Esophagus squamous epithelium (tissue), 5 donors: ENCODE measurements around the gene GPR83. TPM values are rescaled to one million over a fixed set of nuclear protein-coding genes. Genes with fewer than 3 reads are reported as not detected.

ENCODE experiments used
- DNase-seq: peaks from one replicate; lab custom pipeline; 2025; lab: John Stamatoyannopoulos, UW
- H3K27ac ChIP-seq, 4 donors: fragments of 200-600 bp; sonication (generic); one replicate each; pipeline ENCODE4 v1.5.1; 2016 to 2019; ENCODE audit warnings: mild to moderate bottlenecking in 1 of 4
- H3K27me3 ChIP-seq, 4 donors: fragments of 200-600 bp; sonication (generic); 1 replicate in 3 of 4; 2 replicates in 1 of 4; pipeline versions ENCODE4 v1.5.1 to v1.6.0; 2017 to 2021; ENCODE audit warnings: antibody characterized with exemption in 1 of 4
- H3K36me3 ChIP-seq, 3 donors: fragments of 200-600 bp; sonication (generic); one replicate each; pipeline ENCODE4 v1.5.1; 2016 to 2019
- H3K4me1 ChIP-seq, 3 donors: fragments of 200-600 bp; sonication (generic); one replicate each; pipeline ENCODE4 v1.5.1; 2017 to 2019
- H3K4me3 ChIP-seq, 4 donors: fragments of 200-600 bp; sonication (generic); 1 replicate in 3 of 4; 2 replicates in 1 of 4; pipeline ENCODE4 v1.5.1; 2016 to 2019; ENCODE audit warnings: mild to moderate bottlenecking in 2 of 4, moderate library complexity in 1 of 4
- H3K9me3 ChIP-seq, 3 donors: fragments of 200-600 bp; sonication (generic); one replicate each; pipeline ENCODE4 v1.5.1; 2016 to 2019
- POLR2A ChIP-seq, 4 donors: fragments of 450-650 bp; IDR thresholded peaks; one replicate each; pipeline ENCODE4 v1.6.1; 2017; ENCODE audit warnings: antibody characterized with exemption in 4 of 4, mild to moderate bottlenecking in 4 of 4, moderate library complexity in 3 of 4
- WGBS, 2 donors: methylation state at CpG; one replicate each; pipeline ENCODE4 v1.1.5; 2018; 5-methylcytosine and 5-hydroxymethylcytosine counted together
- intact Hi-C: fragments of 100-400 bp; cut with DNase I; formaldehyde crosslinking; loops from one replicate; pipeline ENCODE4 v1.15.0; 2022
- total RNA-seq, 4 donors: library from RNA; depleted of rRNA; stranded (reverse); fragments of >200 nt; gene quantifications; one replicate each; pipeline ENCODE4 v1.1.0, GENCODE V29; 2016
- TF ChIP-seq, protein P1 (sequence below), 6 experiments: fragments of 450-650 bp in 4 of 6; fragments of 200-600 bp in 2 of 6; sonication (generic) in 2 of 6; IDR thresholded peaks; one replicate each; pipeline ENCODE4 v1.5.1; 2016 to 2019; ENCODE audit warnings: antibody characterized with exemption in 6 of 6, mild to moderate bottlenecking in 4 of 6, moderate library complexity in 4 of 6
- donor health status: DM: yes; HTN: yes; CAD: no.

GPR83 gene
- total RNA-seq, 4 donors from 2014 or later: not detected

DNA sequence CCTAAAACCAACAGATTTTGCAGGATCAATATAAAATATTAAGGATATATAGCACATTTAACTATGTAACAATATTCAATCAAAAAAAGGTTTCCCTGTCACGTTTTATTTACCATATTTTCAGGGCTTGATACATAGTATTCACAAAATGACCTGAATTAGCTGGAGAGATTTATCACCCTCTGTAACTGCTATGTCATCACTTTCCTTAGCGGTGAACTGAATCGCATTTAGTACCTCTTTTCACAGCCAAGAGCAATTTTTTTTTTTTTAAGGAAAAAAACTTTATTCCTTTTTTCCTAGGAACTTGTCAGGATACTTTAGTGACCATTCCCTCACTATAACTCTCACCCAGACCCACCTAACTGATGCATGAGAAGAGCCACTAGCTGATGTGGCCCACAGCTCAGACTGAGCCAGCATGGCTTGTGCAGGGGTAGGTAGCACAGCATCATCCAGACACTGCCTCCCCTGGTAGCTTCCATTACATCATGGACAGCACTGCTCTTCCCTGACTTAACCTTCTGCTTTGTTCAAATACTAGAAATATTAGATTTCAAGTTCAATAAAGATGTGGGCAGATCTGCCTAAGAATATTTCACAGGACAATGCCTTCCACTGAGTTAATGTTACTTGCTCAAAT is 17.0 kb upstream of the GPR83 start:
- intact Hi-C loops: no loop called here
- peaks cover 0 to 59% (median 0%) of the 10 kb centered on the region in 3 donors for H3K36me3 ChIP-seq
- no peaks in the 10 kb centered on the region for H3K4me1 ChIP-seq
- no peak overlapping the region for H3K4me3 ChIP-seq
- H3K27ac ChIP-seq: no peak overlapping the region
- DNase-seq: no peak
- H3K9me3 ChIP-seq: no peaks in the 10 kb centered on the region
- H3K27me3 ChIP-seq: no peaks in the 10 kb centered on the region
- 72 to 75% methylated on average over 3 of the region's 3 CpGs for WGBS, 2 donors
- TF ChIP-seq, protein P1, sequence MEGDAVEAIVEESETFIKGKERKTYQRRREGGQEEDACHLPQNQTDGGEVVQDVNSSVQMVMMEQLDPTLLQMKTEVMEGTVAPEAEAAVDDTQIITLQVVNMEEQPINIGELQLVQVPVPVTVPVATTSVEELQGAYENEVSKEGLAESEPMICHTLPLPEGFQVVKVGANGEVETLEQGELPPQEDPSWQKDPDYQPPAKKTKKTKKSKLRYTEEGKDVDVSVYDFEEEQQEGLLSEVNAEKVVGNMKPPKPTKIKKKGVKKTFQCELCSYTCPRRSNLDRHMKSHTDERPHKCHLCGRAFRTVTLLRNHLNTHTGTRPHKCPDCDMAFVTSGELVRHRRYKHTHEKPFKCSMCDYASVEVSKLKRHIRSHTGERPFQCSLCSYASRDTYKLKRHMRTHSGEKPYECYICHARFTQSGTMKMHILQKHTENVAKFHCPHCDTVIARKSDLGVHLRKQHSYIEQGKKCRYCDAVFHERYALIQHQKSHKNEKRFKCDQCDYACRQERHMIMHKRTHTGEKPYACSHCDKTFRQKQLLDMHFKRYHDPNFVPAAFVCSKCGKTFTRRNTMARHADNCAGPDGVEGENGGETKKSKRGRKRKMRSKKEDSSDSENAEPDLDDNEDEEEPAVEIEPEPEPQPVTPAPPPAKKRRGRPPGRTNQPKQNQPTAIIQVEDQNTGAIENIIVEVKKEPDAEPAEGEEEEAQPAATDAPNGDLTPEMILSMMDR (IDR thresholded peaks at IDR 0.05): no peak
- no peak for TF ChIP-seq POLR2A (IDR thresholded peaks at IDR 0.05)

DNA sequence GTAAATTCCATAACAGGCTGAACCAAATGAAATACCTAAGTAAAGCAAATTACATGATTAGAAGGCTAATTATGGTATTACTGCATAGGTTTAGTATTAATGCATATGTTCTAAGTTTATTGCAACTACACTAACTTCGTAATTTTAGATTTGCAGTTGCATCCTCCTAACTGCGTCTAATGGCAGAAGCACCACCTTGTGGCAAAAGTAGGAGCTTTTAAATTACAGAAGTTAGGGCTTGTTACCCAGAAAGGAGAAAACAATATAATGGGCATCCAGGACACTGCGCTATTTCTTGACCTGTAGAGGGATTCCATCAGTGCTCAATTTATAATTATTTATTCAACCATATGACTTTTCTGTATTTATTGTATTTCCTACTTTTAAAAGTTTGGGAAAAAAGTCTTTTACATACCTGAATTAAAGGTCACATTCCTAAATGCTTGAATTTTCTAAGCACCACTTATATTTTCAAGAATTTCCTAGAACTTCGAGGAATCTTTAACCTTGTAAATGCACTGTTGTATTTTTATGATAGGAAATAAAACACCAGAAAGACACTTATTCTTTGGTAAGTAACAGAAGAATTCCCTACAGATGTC is 16.3 kb upstream of the GPR83 start:
- no peak overlapping the region for H3K27ac ChIP-seq
- no peaks in the 10 kb centered on the region for H3K4me1 ChIP-seq
- H3K36me3 ChIP-seq: peaks cover 0 to 52% (median 0%) of the 10 kb centered on the region in 3 donors
- intact Hi-C loops: no loop called here
- no peak for DNase-seq
- H3K27me3 ChIP-seq: no peaks in the 10 kb centered on the region
- no peaks in the 10 kb centered on the region for H3K9me3 ChIP-seq
- H3K4me3 ChIP-seq: no peak overlapping the region
- WGBS, 2 donors: 52 to 61% methylated on average over 4 of the region's 4 CpGs
- no peak for TF ChIP-seq POLR2A (IDR thresholded peaks at IDR 0.05)
- TF ChIP-seq, protein P1 (IDR thresholded peaks at IDR 0.05): peak in 5 of 6 experiments; percentile 18 to 58 (median 31)

GRCh38 chr11:94405062-94405833 is 4.0 kb upstream of the GPR83 start:
- intact Hi-C loops: no loop called here
- TF ChIP-seq POLR2A (IDR thresholded peaks at IDR 0.05): no peak
- TF ChIP-seq, protein P1 (IDR thresholded peaks at IDR 0.05): no peak
- H3K36me3 ChIP-seq: no peaks in the 10 kb centered on the region
- peaks cover 0 to 37% (median 5%) of the 10 kb centered on the region in 4 donors for H3K27me3 ChIP-seq
- no peak overlapping the region for H3K27ac ChIP-seq
- H3K4me1 ChIP-seq: peaks cover 8 to 16% (median 10%) of the 10 kb centered on the region in 3 donors
- no peak overlapping the region for H3K4me3 ChIP-seq
- 86 to 91% methylated on average over 4 of the region's 4 CpGs for WGBS, 2 donors
- DNase-seq: no peak
- H3K9me3 ChIP-seq: no peaks in the 10 kb centered on the region

DNA sequence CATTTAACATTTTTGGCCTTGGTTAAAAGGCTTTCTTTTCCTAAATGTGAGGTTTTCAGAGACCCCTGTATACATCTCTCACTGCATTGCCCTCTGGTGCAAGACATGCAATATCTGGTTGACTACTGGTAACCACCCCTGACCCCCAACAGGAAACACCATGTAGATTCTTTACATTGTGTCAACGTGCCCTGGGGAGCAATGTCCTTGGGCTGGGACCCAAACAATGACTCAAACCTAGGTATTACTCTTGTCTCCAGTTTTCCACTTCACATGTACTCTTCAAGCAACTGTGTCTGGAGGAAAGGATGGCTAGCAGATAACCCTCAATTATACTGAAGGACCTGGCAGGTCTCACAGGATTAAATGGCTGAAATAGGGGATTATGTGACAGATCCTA is 1.1 kb upstream of the GPR83 start:
- H3K27me3 ChIP-seq: peaks cover 4 to 62% (median 10%) of the 10 kb centered on the region in 4 donors
- H3K36me3 ChIP-seq: no peaks in the 10 kb centered on the region
- no peak overlapping the region for H3K4me3 ChIP-seq
- intact Hi-C loops: no loop called here
- H3K9me3 ChIP-seq: no peaks in the 10 kb centered on the region
- H3K4me1 ChIP-seq: peaks cover 8 to 16% (median 10%) of the 10 kb centered on the region in 3 donors
- 0% methylated on average over 1 of the region's 1 CpG for WGBS, 2 donors
- DNase-seq: no peak
- no peak for TF ChIP-seq POLR2A (IDR thresholded peaks at IDR 0.05)
- TF ChIP-seq, protein P1 (IDR thresholded peaks at IDR 0.05): no peak
- H3K27ac ChIP-seq: no peak overlapping the region
